ENCODE measurements around the gene FFAR4.
"Not testable (repeated sequence)": the region's sequence is repeated elsewhere in the genome, so short reads cannot be mapped to it uniquely, and the experiment has no call there.

Gene FFAR4

DNA sequence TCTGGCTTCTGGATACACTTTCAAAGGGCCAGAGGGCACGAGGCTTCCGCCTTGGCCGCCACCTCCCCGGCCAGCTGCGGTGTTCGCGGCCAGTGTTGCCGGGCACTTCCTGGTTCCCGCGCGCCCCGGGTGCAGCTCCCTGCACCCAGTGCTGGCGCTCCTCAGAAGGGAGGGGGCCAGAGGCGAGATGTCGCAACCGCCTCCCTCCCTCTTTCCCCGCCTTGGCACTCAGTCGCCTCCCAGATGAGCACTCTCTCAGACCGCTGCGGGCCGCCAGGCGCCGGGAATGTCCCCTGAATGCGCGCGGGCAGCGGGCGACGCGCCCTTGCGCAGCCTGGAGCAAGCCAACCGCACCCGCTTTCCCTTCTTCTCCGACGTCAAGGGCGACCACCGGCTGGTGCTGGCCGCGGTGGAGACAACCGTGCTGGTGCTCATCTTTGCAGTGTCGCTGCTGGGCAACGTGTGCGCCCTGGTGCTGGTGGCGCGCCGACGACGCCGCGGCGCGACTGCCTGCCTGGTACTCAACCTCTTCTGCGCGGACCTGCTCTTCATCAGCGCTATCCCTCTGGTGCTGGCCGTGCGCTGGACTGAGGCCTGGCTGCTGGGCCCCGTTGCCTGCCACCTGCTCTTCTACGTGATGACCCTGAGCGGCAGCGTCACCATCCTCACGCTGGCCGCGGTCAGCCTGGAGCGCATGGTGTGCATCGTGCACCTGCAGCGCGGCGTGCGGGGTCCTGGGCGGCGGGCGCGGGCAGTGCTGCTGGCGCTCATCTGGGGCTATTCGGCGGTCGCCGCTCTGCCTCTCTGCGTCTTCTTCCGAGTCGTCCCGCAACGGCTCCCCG, at the start of gene FFAR4:
FFAR4 (plus strand) TSS at position 231 of the 842 bp plus-strand sequence; CDS start at position 287, 56 bp downstream.
- no peak for DNase-seq (ENCODE audit: low spot score)

GRCh38 chr10:93518531-93518930, 47.9 kb upstream of the FFAR4 start:
- no peak for DNase-seq (ENCODE audit: low spot score)

GRCh38 chr10:93535293-93535692, 31.2 kb upstream of the FFAR4 start:
- DNase-seq (ENCODE audit: low spot score): no peak

- DNase-seq (ENCODE audit: low spot score): not testable (repeated sequence)
Observed at GRCh38 chr10:93540871-93541270, 25.6 kb upstream of the FFAR4 start.

- peak; percentile 13 for DNase-seq (ENCODE audit: low spot score)
Observed at GRCh38 chr10:93541402-93542357, 24.8 kb upstream of the FFAR4 start.

GRCh38 chr10:93542358-93542791, 24.1 kb upstream of the FFAR4 start:
- no peak for DNase-seq (ENCODE audit: low spot score)

DNA sequence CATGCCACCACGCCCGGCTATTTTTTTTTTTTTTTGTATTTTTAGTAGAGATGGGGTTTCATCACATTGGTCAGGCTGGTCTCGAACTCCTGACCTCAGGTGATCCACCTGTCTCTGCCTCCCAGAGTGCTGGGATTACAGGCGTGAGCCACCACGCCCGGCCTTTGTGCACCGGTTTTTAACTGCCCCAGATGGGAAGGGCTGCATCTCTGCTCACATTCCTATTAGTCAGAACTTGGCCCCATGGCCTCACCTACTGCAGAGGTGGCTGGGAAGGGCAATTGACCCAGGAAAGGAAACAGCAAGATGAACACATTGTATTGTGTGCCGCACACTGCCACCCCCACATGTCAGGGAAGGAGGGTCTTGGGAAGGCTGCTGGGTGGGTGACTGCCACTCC, 19.5 kb upstream of the FFAR4 start:
- DNase-seq (ENCODE audit: low spot score): not testable (repeated sequence)

DNA sequence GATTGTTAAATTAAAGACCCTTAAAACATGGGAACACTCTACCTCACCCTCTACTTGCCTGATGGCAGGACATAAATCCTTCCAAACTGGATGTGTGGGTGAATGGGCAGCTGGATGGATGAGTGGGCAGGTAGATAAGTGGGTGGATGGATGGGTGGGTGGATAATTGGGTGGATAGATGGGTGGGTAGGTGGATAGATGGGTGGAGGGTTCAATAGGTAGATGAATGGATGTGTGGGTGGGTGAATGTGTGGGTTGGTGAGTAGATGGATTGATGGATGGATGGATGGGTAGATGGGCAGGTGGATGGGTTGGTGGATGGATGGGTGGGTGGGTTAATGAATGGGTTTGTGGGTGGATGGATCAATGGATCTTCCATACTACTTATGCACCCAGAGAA, 18.9 kb upstream of the FFAR4 start:
- no peak for DNase-seq (ENCODE audit: low spot score)

DNA sequence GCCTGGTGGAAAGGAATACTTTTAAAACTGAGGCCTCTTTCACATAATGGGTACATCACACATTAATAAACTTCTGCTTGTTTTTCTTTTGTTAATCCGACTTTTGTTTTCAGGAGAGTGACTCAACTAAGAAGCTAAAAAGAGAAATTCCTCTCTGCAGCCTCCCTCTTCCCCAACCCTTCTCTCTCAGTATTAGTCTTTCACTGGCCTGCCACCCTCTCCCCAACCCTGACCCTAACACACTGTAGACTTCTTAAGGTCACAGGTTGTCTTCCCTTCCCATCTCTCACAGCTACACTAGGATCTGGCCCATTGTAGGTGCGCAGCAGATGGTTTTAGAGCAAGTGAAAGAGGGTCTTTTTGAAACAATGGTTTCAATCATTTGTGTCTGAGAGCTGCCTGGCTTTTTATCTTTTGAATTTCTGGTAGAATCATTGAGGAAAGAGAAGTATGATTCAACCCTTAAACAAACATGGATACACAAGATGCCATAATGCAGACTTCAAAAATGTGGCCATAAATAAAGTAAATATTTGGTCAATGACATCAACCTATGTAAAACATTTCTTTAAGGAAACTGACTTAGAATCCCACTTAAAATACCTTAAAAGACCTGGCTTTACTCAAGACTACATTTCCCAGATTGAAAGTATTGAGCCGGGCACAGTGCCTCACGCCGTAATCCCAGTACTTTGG, 17.9 kb upstream of the FFAR4 start:
- DNase-seq (ENCODE audit: low spot score): no peak

DNA sequence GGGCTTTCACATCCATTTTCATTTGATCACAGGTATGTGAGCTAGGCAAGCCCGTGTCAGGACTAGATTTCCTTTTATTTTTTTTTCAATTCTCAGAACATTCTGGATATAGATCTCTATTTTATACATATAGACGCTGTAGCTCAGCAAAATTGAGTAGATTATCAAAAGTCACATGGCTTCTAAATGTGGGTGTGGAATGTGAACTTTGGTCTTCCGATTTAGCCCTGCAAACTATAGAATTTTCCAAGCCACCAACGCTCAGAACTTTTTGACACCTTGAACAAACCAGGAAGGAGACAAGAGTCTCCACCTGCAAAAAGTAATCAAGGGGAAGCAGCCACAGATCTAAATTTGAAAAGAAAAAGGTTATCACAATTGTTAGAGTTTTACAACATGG, 15.9 kb upstream of the FFAR4 start:
- DNase-seq (ENCODE audit: low spot score): no peak

DNA sequence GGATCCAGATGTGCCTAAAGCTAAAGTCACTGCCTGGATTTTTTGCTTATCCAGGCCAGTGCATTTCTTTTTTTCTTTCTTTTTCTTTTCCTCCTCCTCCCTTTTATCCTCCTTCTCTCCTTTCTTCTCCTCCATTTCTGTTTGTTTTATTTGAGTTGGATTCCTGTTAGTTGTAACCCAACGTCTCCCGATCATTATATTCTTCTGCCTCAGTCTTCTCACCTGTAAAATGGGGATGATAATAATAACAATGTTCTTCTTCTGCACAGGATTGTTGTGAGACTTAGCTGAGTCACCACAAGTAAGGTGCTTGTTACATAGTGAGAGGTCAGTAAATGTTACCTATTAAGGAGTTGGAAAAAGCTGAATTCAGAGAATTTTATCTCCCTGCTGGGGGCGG, 13.7 kb upstream of the FFAR4 start:
- no peak for DNase-seq (ENCODE audit: low spot score)

DNA sequence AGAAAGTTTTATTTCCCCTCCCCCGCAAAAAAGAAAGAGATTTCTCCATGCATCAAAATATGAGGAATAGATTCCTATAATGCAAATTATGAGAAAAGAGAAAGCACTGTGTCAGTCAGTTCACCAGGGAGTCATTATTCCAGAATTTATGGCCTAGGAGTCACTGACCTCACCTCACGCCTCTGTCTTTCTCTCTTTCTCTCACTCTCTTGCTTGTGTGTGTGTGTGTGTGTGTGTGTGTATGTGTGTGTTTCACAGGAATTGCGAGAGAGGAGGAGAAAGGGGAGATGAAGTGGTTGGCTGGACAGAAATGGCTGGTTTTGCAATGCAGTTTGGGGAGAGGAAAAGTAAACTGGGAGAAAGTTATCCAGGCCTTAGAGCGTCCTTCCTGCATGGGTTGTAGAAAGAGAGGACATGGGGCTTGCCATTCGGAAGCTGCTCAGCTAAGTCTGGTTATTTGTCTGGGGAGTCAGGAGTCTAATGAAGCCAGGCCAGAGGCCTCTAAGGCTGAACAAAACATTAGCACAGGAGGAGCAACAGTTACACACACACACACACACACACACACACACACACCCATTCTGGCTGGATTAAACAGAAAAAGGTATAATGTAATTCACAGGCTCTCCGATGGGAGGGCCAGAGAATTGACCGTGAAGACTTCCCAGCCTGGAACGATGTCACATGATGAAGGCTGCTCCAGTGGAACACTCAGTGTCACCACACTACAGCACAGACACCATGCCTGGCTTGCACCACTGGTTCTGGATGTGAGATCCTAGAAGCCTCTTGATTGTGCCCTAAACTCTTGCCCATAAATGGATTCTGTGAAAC, 12.8 kb upstream of the FFAR4 start:
- no peak for DNase-seq (ENCODE audit: low spot score)

DNA sequence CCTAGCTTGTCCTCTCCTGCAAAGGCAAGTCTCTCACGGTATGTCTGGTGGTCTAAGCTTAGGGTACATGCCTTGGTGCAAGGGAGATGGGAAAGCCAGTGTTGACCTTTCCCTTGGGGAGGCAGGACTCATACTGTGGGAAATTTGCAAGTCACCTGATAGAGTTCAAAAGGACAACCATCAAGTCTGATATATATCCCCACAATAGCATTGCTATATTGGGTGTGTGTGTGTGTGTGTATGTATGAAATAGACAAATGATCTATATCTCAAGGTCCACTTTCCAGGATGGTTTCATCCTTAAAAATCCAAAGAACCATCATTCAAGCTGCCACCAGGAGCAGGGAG, 12.2 kb upstream of the FFAR4 start:
- no peak for DNase-seq (ENCODE audit: low spot score)

DNA sequence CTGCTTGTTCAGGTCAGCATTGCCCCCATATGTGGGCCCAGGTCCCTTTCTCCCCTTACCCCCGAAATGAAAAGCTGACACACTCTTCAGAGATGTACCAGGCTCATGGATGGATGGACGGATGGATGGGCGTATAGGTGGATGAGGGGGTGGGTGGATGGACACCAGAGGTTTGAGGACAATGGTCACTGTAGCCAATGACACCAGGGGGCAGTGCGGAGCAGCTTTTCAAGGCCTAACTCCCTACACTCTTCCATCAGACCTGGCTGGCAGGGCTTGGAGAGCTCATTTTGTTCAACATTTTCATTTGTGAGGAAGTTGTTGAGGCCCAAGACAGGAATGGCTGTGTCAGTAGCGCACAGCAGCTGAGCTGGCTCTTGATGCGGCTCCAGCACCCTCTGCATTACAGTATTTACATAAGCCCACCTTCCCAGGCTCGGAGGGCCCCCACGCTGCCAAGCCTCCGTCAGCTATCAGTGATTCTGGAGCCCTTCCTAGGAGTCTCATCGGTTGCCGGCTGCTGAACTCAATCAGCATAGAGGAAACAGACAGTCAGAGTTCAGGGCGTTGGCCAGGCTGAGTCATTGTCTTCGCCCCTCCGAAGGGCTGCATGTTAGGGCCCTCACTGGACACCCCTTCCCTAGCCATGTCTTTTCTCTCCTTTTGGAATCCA, 11.6 kb upstream of the FFAR4 start:
- DNase-seq (ENCODE audit: low spot score): peak; percentile 48

- no peak for DNase-seq (ENCODE audit: low spot score)
Observed at GRCh38 chr10:93559490-93559889, 7.0 kb upstream of the FFAR4 start.

DNA sequence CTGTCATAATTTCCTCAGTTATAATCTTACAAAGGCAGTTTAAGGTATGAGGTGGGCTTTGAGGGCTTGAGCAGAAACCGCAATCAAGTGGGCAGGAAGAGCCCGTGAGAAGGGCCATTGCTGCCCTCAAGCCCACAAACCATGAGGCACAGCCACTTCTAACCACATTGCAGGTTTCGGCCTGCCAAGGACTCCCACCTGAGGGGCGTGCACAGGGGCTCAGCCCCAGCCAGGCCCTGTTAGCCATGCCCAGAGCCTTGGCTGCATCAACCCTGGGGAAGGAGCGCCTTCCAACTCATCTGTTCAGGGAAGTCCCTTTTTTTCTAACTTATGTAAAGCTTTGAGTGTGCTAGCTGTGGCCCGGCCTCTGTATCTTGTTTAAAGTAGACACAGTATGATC, 5.9 kb upstream of the FFAR4 start:
- no peak for DNase-seq (ENCODE audit: low spot score)

DNA sequence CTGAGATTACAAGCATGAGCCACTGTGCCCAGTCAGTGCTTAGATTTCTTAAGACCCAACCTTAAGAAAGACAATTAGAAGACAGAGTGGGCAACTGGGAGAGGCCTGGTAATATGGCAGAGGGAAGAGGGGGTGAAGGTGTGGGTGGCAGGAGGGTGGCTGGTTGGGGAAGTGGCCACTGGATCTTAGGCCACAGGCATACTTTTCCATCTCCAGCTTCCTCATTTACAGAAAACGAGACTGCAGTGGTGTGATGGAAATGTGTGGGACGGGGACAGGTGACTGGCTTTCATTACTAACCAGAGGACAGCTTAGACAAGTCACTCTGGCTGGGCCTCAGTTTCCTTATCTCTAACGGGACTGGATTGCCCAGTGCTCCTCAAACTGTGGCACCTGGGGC, 1.0 kb upstream of the FFAR4 start:
- DNase-seq (ENCODE audit: low spot score): no peak

DNA sequence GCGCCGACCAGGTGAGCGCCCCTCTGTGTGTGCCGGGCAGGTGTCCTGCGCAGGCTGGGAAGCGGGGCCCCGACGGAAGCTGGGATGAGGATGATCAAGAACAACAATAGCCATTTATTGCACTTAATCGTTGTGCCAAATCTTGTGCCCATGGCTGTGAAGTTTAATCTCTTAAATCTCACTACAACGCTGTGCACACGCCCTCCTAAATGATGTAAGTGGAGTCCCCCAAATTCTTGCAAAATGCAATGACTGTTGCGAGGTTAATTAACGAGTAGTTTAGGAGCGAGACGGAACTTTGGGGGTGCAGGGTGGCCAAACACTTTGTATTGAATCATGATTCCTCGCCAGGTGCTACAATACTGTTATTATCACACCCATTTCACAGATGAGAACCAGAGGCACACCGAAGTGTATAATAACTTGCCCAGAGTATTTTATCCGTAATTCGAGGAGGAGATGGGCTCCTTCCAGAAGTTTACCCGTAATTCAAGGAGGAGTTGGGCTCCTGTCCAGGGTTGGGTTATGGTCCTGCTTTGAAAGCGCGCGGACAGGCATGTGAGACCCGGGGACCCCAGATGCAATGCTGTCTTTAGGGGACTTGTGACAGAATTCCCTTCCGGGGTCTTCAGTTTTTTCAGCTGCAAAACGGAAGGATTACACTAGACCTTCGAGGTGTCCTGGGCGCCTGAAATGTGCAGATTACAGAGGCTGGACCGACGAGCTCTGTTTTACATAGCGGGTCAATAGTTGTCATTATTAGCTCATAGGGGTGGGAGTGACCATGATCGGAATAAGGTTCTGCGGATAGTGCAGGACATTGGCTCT, 1.0 kb downstream of the FFAR4 start:
- DNase-seq (ENCODE audit: low spot score): no peak

DNA sequence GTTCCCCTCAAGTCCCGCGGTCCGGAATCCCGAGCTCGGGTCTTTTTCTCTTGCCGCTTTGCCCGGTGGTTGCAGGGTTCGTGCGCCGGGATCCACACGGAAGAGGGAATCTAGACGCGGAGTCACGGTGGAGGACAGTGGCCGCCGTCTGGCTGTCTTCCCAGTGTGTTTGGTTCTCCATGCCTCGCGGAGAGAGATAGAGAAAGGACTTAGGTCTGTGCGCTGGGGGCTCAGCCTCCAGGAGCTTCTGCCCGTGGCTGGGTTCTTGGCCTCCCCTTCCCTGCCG, 1.6 kb downstream of the FFAR4 start:
- no peak for DNase-seq (ENCODE audit: low spot score)

- no peak for DNase-seq (ENCODE audit: low spot score)
Observed at GRCh38 chr10:93570383-93570782, 3.9 kb downstream of the FFAR4 start.

Measured in hematopoietic multipotent progenitor cell treated with erythropoietin and hydrocortisone succinate and interleukin-3 and kit ligand, for 15 days (in vitro differentiated cells).